Astrocyte (in vitro differentiated cells and primary cell): ENCODE measurements around the gene LYPD6. TPM values are rescaled to one million over a fixed set of nuclear protein-coding genes. Genes with fewer than 3 reads are reported as not detected.

Experiments used
- DNase-seq: peaks from one replicate; pipeline ENCODE4 v3.0.0-alpha.2; 2010; ENCODE audit warnings: low read depth
- FAIRE-seq: peaks from 2 replicates; lab custom pipeline; 2011; peaks lifted over from hg19 to GRCh38; lab: Jason Lieb, UNC
- H2AFZ ChIP-seq: 2 replicates; pipeline ENCODE4 v1.6.0; 2012; ENCODE audit warnings: low read depth, low read length, inconsistent platforms
- H3K27ac ChIP-seq: 2 replicates; pipeline ENCODE4 v1.5.1; 2011; ENCODE audit warnings: low read depth, low read length, inconsistent platforms
- H3K27me3 ChIP-seq: 2 replicates; pipeline ENCODE4 v1.6.0; 2011; ENCODE audit warnings: low read length, inconsistent platforms; ENCODE audit not compliant: insufficient read depth
- H3K36me3 ChIP-seq: 2 replicates; pipeline ENCODE4 v1.5.1; 2011; ENCODE audit warnings: low read length, inconsistent platforms; ENCODE audit not compliant: insufficient read depth
- H3K4me1 ChIP-seq: 2 replicates; pipeline ENCODE4 v1.5.1; 2011; ENCODE audit warnings: low read length, inconsistent platforms; ENCODE audit not compliant: insufficient read depth
- H3K4me2 ChIP-seq: 2 replicates; pipeline ENCODE4 v1.6.0; 2012; ENCODE audit warnings: low read length, inconsistent platforms
- H3K4me3 ChIP-seq: 2 replicates; pipeline ENCODE4 v1.5.1; 2011; ENCODE audit warnings: low read depth, mild to moderate bottlenecking, low read length, inconsistent platforms; ENCODE audit not compliant: insufficient read depth
- H3K79me2 ChIP-seq: 2 replicates; pipeline ENCODE4 v1.6.0; 2012; ENCODE audit warnings: mild to moderate bottlenecking, low read length, inconsistent platforms; ENCODE audit not compliant: insufficient read depth
- H3K9ac ChIP-seq: 2 replicates; pipeline ENCODE4 v1.6.0; 2012; ENCODE audit warnings: mild to moderate bottlenecking, low read length, inconsistent platforms
- H3K9me3 ChIP-seq: 2 replicates; pipeline ENCODE4 v1.5.1; 2012; ENCODE audit warnings: low read depth, mild to moderate bottlenecking, low read length, inconsistent platforms; ENCODE audit not compliant: insufficient read depth
- H4K20me1 ChIP-seq: 2 replicates; pipeline ENCODE4 v1.6.0; 2012; ENCODE audit warnings: low read length, inconsistent platforms; ENCODE audit not compliant: insufficient read depth
- H3K27ac Mint-ChIP-seq: one replicate; pipeline ENCODE4 v1.8.0; 2021; ENCODE audit warnings: mild to moderate bottlenecking, mixed read lengths; ENCODE audit not compliant: unreplicated experiment
- H3K27me3 Mint-ChIP-seq: one replicate; pipeline ENCODE4 v1.8.0; 2021; ENCODE audit warnings: low read depth, mixed read lengths; ENCODE audit not compliant: unreplicated experiment
- H3K36me3 Mint-ChIP-seq: one replicate; pipeline ENCODE4 v1.8.0; 2021; ENCODE audit warnings: low read depth, mixed read lengths; ENCODE audit not compliant: unreplicated experiment
- H3K4me1 Mint-ChIP-seq: one replicate; pipeline ENCODE4 v1.8.0; 2021; ENCODE audit warnings: low read depth, mixed read lengths; ENCODE audit not compliant: unreplicated experiment
- H3K4me3 Mint-ChIP-seq: one replicate; pipeline ENCODE4 v1.8.0; 2021; ENCODE audit warnings: mild to moderate bottlenecking, moderate library complexity, mixed read lengths; ENCODE audit not compliant: unreplicated experiment
- H3K9me3 Mint-ChIP-seq: one replicate; pipeline ENCODE4 v1.8.0; 2021; ENCODE audit warnings: mild to moderate bottlenecking, mixed read lengths; ENCODE audit not compliant: unreplicated experiment
- CTCF ChIP-seq: IDR thresholded peaks from 2 replicates; pipeline ENCODE4 v1.5.1; 2011; ENCODE audit warnings: low read depth, mild to moderate bottlenecking, inconsistent platforms, low read length, moderate library complexity; ENCODE audit not compliant: insufficient read depth
- EZH2 ChIP-seq: IDR thresholded peaks from 2 replicates; pipeline ENCODE4 v1.6.1; 2012; ENCODE audit warnings: mild to moderate bottlenecking, low read length, inconsistent platforms; ENCODE audit not compliant: insufficient read depth
- total RNA-seq: library from RNA; stranded (reverse); gene quantifications from 2 replicates; pipeline ENCODE4 v1.2.1, GENCODE V29; 2021

Gene LYPD6
- total RNA-seq, 1 donor from 2014 or later, result 1.4 TPM

GRCh38 chr2:149353421-149353820 is 23.0 kb downstream of the LYPD6 start:
- peaks cover 2% of the 10 kb centered on the region for H3K27me3 Mint-ChIP-seq
- DNase-seq (no peak), FAIRE-seq (no peak)
- no peaks in the 10 kb centered on the region for H3K79me2 ChIP-seq
- no peak overlapping the region for H3K27ac ChIP-seq
- no peak overlapping the region for H3K9ac ChIP-seq
- H3K36me3 Mint-ChIP-seq, result no peaks in the 10 kb centered on the region
- no peaks in the 10 kb centered on the region for H4K20me1 ChIP-seq
- no peak overlapping the region for H3K4me2 ChIP-seq
- TF ChIP-seq CTCF, result no peak
- no peak for TF ChIP-seq EZH2
- no peaks in the 10 kb centered on the region for H3K27me3 ChIP-seq
- no peaks in the 10 kb centered on the region for H3K9me3 ChIP-seq
- no peak overlapping the region for H3K27ac Mint-ChIP-seq
- no peak overlapping the region for H2AFZ ChIP-seq
- H3K4me3 ChIP-seq, result no peak overlapping the region
- H3K4me3 Mint-ChIP-seq, result no peak overlapping the region
- no peaks in the 10 kb centered on the region for H3K4me1 Mint-ChIP-seq
- H3K4me1 ChIP-seq, result no peaks in the 10 kb centered on the region
- no peaks in the 10 kb centered on the region for H3K9me3 Mint-ChIP-seq
- no peaks in the 10 kb centered on the region for H3K36me3 ChIP-seq

- no peak for TF ChIP-seq EZH2
- TF ChIP-seq CTCF, result no peak
- no peaks in the 10 kb centered on the region for H3K9me3 ChIP-seq
- no peaks in the 10 kb centered on the region for H3K4me1 Mint-ChIP-seq
- no peak overlapping the region for H3K9ac ChIP-seq
- DNase-seq, result no peak
- H2AFZ ChIP-seq, result no peak overlapping the region
- H3K9me3 Mint-ChIP-seq, result no peaks in the 10 kb centered on the region
- no peaks in the 10 kb centered on the region for H3K4me1 ChIP-seq
- no peaks in the 10 kb centered on the region for H4K20me1 ChIP-seq
- H3K27ac ChIP-seq, result no peak overlapping the region
- no peak overlapping the region for H3K4me3 ChIP-seq
- H3K27me3 ChIP-seq, result no peaks in the 10 kb centered on the region
- no peak overlapping the region for H3K27ac Mint-ChIP-seq
- no peaks in the 10 kb centered on the region for H3K79me2 ChIP-seq
- no peak overlapping the region for H3K4me3 Mint-ChIP-seq
- H3K4me2 ChIP-seq, result no peak overlapping the region
- H3K27me3 Mint-ChIP-seq, result no peaks in the 10 kb centered on the region
- no peak for FAIRE-seq
- no peaks in the 10 kb centered on the region for H3K36me3 ChIP-seq
- H3K36me3 Mint-ChIP-seq, result no peaks in the 10 kb centered on the region
These were observed 25.5 kb downstream of the LYPD6 start for GRCh38 chr2:149355716-149356422.

GRCh38 chr2:149357058-149357457 is 26.7 kb downstream of the LYPD6 start:
- no peaks in the 10 kb centered on the region for H3K27me3 Mint-ChIP-seq
- no peaks in the 10 kb centered on the region for H3K27me3 ChIP-seq
- H3K4me3 ChIP-seq, result no peak overlapping the region
- no peak overlapping the region for H3K4me2 ChIP-seq
- no peaks in the 10 kb centered on the region for H3K36me3 Mint-ChIP-seq
- no peak overlapping the region for H3K27ac ChIP-seq
- no peak overlapping the region for H2AFZ ChIP-seq
- H3K36me3 ChIP-seq, result no peaks in the 10 kb centered on the region
- no peak overlapping the region for H3K4me3 Mint-ChIP-seq
- H3K4me1 ChIP-seq, result no peaks in the 10 kb centered on the region
- no peaks in the 10 kb centered on the region for H3K79me2 ChIP-seq
- FAIRE-seq, result no peak
- no peak overlapping the region for H3K27ac Mint-ChIP-seq
- H3K4me1 Mint-ChIP-seq, result no peaks in the 10 kb centered on the region
- DNase-seq, result no peak
- no peaks in the 10 kb centered on the region for H4K20me1 ChIP-seq
- H3K9ac ChIP-seq, result no peak overlapping the region
- peaks cover 2% of the 10 kb centered on the region for H3K9me3 Mint-ChIP-seq
- H3K9me3 ChIP-seq, result no peaks in the 10 kb centered on the region
- no peak for TF ChIP-seq EZH2
- TF ChIP-seq CTCF, result no peak
